WERI-Rb-1 (cell line): ENCODE data around the gene LECT2.

Experiments
- DNase-seq: peaks from one replicate; pipeline ENCODE4 v3.0.0-alpha.2; 2020
- H3K27ac ChIP-seq: fragments of 250-450 bp; sonication (Bioruptor Pico); 2 replicates; pipeline ENCODE4 v1.5.1; 2020; ENCODE audit warnings: mild to moderate bottlenecking, moderate library complexity
- H3K27me3 ChIP-seq: fragments of 250-450 bp; sonication (Bioruptor Pico); 2 replicates; pipeline ENCODE4 v1.5.1; 2021; ENCODE audit warnings: mild to moderate bottlenecking, low read depth, moderate library complexity; ENCODE audit not compliant: insufficient read depth, severe bottlenecking
- H3K36me3 ChIP-seq: fragments of 250-450 bp; sonication (Bioruptor Pico); 2 replicates; pipeline ENCODE4 v1.5.1; 2020; ENCODE audit warnings: mild to moderate bottlenecking, moderate library complexity
- H3K4me3 ChIP-seq: 2 replicates; pipeline ENCODE4 v1.5.1; 2011; ENCODE audit warnings: low read depth, mild to moderate bottlenecking, control low read depth, low read length
- H3K9me3 ChIP-seq: fragments of 250-450 bp; sonication (Bioruptor Pico); 2 replicates; pipeline ENCODE4 v1.5.1; 2021; ENCODE audit warnings: mild to moderate bottlenecking, moderate library complexity; ENCODE audit not compliant: severe bottlenecking
- CTCF ChIP-seq: IDR thresholded peaks from 2 replicates; pipeline ENCODE4 v1.5.1; 2011; ENCODE audit warnings: low read depth, mild to moderate bottlenecking, control low read depth, inconsistent platforms, low read length

Gene LECT2

GRCh38 chr5:135900276-135900675 lies 54.5 kb downstream of the LECT2 start:
- peaks cover 5% of the 10 kb centered on the region for H3K27me3 ChIP-seq
- no peaks in the 10 kb centered on the region for H3K36me3 ChIP-seq
- H3K27ac ChIP-seq, result no peak overlapping the region
- no peaks in the 10 kb centered on the region for H3K9me3 ChIP-seq
- no peak for TF ChIP-seq CTCF
- DNase-seq, result no peak
- H3K4me3 ChIP-seq, result no peak overlapping the region

GRCh38 chr5:135898651-135899050 lies 56.1 kb downstream of the LECT2 start:
- no peak for DNase-seq
- no peak for TF ChIP-seq CTCF
- H3K27me3 ChIP-seq, result peaks cover 5% of the 10 kb centered on the region

More at GRCh38 chr5:135898651-135899050, 56.1 kb downstream of the LECT2 start:
- H3K27ac ChIP-seq, result no peak overlapping the region
- H3K4me3 ChIP-seq, result no peak overlapping the region
- no peaks in the 10 kb centered on the region for H3K36me3 ChIP-seq
- H3K9me3 ChIP-seq, result no peaks in the 10 kb centered on the region
